Type B pancreatic cell (in vitro differentiated cells): Measurements from ENCODE around the gene CEP83. TPM values are rescaled to one million over a fixed set of nuclear protein-coding genes. Genes with fewer than 3 reads are reported as not detected.

Experiments
- DNase-seq: peaks from one replicate; pipeline ENCODE4 v3.0.0; 2021; ENCODE audit warnings: mixed read lengths; ENCODE audit not compliant: unreplicated experiment; ENCODE audit errors: extremely low spot score
- H3K27ac Mint-ChIP-seq: 2 replicates; pipeline ENCODE4 v1.8.0; 2021; ENCODE audit warnings: mild to moderate bottlenecking, mixed read lengths
- H3K27me3 Mint-ChIP-seq: 2 replicates; pipeline ENCODE4 v1.8.0; 2021; ENCODE audit warnings: mixed read lengths
- H3K36me3 Mint-ChIP-seq: 2 replicates; pipeline ENCODE4 v1.8.0; 2021; ENCODE audit warnings: mixed read lengths
- H3K4me1 Mint-ChIP-seq: one replicate; pipeline ENCODE4 v1.8.0; 2021; ENCODE audit warnings: mixed read lengths; ENCODE audit not compliant: unreplicated experiment
- H3K4me3 Mint-ChIP-seq: 2 replicates; pipeline ENCODE4 v1.8.0; 2021; ENCODE audit warnings: mild to moderate bottlenecking, mixed read lengths
- H3K9me3 Mint-ChIP-seq: 2 replicates; pipeline ENCODE4 v1.8.0; 2021; ENCODE audit warnings: mixed read lengths
- total RNA-seq: library from RNA; stranded (reverse); gene quantifications from 2 replicates; pipeline ENCODE4 v1.2.1, GENCODE V29; 2021; ENCODE audit warnings: low replicate concordance
- TF ChIP-seq, protein P1 (sequence below): fragments of 200-600 bp; sonication (generic); conservative IDR thresholded peaks from 2 replicates; pipeline ENCODE4 v1.5.0; 2021; ENCODE audit warnings: antibody characterized with exemption, mild to moderate bottlenecking

The CEP83 gene
- total RNA-seq, 1 donor from 2014 or later: 22.1 TPM

DNA sequence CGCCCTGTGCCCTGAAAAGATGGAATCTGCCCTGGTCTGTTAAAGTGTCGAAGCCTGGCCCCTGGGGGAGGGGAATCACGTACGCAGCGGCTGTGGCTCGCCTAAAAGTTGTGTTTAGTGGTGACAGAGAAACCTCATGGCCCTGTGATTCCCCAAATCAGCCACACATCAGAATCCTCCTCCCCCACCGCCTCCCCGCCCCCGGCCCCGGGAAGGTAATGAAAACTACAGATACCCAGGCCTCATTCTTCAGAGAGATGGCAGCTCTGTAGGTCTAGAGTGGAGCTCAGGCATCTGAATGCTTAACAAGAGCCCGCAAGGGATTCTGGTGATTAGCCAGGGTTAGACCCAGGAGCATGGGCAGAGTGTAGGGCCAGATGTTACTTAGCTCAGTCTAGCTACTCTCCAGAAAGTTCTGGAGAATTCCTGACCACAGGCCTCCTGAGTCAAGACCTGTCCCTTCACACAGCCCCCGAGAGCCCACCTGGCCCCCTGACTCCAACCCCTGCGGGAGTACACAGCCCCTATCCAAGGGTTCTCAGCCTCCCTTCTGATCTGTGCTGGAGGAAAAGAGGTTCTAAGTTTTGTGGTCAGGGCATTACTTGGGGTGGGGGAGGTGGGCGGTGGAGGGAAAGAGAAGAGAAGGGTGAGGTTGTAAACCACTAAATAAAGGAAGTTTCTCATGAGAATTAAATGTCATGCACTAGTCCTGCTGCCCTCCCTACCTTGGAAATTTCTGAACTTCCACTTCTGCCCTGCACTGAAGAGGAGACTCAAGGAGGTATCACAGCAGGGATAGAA lies 196.5 kb downstream of the CEP83 start:
- Mint-ChIP-seq H3K27ac (no peak overlapping the region), H3K4me1 (peaks cover 48% of the 10 kb centered on the region), H3K36me3 (no peaks in the 10 kb centered on the region), H3K4me3 (no peak overlapping the region), H3K9me3 (no peaks in the 10 kb centered on the region), H3K27me3 (peaks cover 12% of the 10 kb centered on the region)
- TF ChIP-seq, protein P1, sequence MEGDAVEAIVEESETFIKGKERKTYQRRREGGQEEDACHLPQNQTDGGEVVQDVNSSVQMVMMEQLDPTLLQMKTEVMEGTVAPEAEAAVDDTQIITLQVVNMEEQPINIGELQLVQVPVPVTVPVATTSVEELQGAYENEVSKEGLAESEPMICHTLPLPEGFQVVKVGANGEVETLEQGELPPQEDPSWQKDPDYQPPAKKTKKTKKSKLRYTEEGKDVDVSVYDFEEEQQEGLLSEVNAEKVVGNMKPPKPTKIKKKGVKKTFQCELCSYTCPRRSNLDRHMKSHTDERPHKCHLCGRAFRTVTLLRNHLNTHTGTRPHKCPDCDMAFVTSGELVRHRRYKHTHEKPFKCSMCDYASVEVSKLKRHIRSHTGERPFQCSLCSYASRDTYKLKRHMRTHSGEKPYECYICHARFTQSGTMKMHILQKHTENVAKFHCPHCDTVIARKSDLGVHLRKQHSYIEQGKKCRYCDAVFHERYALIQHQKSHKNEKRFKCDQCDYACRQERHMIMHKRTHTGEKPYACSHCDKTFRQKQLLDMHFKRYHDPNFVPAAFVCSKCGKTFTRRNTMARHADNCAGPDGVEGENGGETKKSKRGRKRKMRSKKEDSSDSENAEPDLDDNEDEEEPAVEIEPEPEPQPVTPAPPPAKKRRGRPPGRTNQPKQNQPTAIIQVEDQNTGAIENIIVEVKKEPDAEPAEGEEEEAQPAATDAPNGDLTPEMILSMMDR: no peak
- no peak for DNase-seq

DNA sequence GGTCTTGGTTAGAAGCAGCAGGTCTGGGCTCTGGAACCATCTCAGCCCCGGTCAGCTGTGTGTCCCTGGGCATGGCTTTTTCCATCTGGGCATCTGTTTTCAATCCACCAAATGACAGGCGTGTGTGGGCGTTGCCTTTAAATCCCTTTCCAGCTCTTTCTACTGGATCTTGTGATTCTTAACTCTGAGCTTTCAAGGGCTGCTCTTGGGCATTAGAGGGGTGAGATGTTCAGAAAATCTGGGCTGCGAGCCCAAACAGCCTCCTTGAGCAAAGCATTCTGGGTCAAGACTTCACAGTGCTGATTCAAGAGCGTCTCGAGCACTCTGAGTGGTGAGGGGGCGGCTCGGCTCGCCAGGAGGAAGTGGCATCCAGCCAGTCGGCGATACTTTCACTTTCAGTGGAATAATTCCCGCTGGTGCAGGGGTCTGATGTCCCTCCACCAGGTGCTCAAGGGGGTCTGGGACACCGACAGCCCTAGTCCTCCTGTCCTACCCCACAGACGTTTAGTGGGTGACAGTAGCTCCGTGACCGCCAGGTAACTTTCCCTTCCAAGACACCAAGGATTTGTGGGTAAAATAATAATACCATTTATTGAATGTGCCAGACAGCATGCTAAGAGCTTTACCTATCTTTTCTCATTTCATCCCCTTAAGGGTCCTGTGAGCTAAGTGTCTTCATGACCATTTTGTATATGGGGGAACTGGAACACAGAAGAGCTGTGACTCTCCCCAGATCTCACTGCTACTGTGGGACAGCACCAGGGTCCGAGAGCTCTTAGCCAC lies 197.2 kb downstream of the CEP83 start:
- TF ChIP-seq, protein P1: no peak
- H3K27ac Mint-ChIP-seq: no peak overlapping the region
- no peaks in the 10 kb centered on the region for H3K9me3 Mint-ChIP-seq
- peaks cover 11% of the 10 kb centered on the region for H3K27me3 Mint-ChIP-seq
- no peak overlapping the region for H3K4me3 Mint-ChIP-seq
- no peak for DNase-seq
- H3K36me3 Mint-ChIP-seq: no peaks in the 10 kb centered on the region
- H3K4me1 Mint-ChIP-seq: peaks cover 43% of the 10 kb centered on the region

DNA sequence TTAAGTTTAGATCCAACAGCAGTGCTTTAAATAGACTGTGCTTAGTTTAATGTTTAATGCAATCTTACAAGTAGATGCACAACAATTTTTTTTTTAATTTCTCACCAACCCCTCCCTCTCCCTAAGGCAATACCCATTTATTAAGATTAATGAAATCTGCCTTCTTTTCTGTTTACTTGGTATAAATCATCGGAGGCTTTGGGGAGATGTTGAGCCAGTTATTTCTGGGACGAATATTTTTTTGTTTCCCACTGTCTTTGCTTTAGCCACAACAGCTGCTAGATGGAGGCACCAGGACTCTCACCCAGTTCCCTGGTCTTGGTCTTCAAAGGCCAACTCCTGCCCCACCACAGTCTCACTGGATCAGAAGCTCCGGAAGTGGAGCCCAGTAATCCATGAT lies 197.9 kb downstream of the CEP83 start:
- Mint-ChIP-seq H3K27me3 (peaks cover 8% of the 10 kb centered on the region), H3K36me3 (no peaks in the 10 kb centered on the region), H3K9me3 (no peaks in the 10 kb centered on the region), H3K4me1 (peaks cover 38% of the 10 kb centered on the region), H3K27ac (no peak overlapping the region), H3K4me3 (no peak overlapping the region)
- TF ChIP-seq, protein P1: no peak
- no peak for DNase-seq

DNA sequence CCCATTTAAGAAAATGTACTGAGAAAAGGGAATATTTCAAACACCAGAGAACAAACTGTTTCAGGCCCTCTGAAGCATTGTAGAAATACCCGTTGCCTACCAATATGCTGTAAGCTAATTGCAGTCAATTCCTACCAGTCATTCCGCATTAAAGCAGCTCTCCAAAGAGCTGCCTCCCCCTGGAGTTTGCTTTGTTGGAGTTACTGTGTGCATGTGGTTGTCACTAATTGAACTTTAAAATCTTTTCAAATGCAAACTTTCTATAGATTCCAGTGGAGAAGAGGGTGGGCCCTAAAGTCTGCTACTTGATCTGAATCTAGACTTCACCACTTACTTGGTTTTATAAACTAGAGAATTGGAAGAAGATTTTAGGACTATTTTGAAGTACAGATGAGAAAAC lies 198.5 kb downstream of the CEP83 start:
- Mint-ChIP-seq H3K4me3 (no peak overlapping the region), H3K27ac (no peak overlapping the region), H3K36me3 (no peaks in the 10 kb centered on the region), H3K9me3 (no peaks in the 10 kb centered on the region), H3K27me3 (peaks cover 7% of the 10 kb centered on the region), H3K4me1 (peaks cover 37% of the 10 kb centered on the region)
- no peak for DNase-seq
- TF ChIP-seq, protein P1: no peak

DNA sequence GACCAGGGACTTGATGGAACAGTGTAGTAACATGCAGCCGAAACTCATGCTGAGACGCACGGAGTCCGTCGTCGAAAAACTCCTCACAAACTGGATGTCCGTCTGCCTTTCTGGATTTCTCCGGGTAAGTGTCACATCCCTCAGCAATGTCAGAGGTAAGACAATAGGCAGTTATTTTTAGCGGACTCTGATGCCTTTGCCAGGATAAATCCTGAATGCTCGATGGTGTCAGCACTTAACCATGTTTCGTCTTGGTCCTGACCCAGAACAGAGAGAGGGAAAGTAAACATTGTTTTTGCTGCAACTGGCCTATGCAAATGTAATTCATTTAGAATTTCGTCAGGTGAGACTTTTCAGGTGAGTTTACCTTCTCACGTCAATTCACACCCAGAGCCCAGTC lies 198.9 kb downstream of the CEP83 start:
- peaks cover 4% of the 10 kb centered on the region for H3K27me3 Mint-ChIP-seq
- H3K4me1 Mint-ChIP-seq: peaks cover 33% of the 10 kb centered on the region
- H3K36me3 Mint-ChIP-seq: no peaks in the 10 kb centered on the region
- TF ChIP-seq, protein P1: no peak
- DNase-seq: no peak
- H3K27ac Mint-ChIP-seq: no peak overlapping the region
- no peak overlapping the region for H3K4me3 Mint-ChIP-seq
- H3K9me3 Mint-ChIP-seq: no peaks in the 10 kb centered on the region
